Colonic mucosa (tissue), 4 donors: ENCODE data around the gene EXD2. TPM values are rescaled to one million over a fixed set of nuclear protein-coding genes. Genes with fewer than 3 reads are reported as not detected.

Experiments
- DNase-seq: peaks from one replicate; pipeline ENCODE4 v3.0.0-alpha.2; 2020
- H3K27ac ChIP-seq: fragments of 200-600 bp; one replicate; pipeline ENCODE4 v1.8.0; 2021
- H3K27me3 ChIP-seq: fragments of 200-600 bp; one replicate; pipeline ENCODE4 v1.8.0; 2021
- H3K36me3 ChIP-seq: fragments of 200-600 bp; one replicate; pipeline ENCODE4 v1.8.0; 2021
- H3K4me1 ChIP-seq: fragments of 200-600 bp; one replicate; pipeline ENCODE4 v1.8.0; 2021; ENCODE audit warnings: mild to moderate bottlenecking
- H3K4me3 ChIP-seq: fragments of 200-600 bp; one replicate; pipeline ENCODE4 v1.8.0; 2021
- H3K9ac ChIP-seq, 2 donors: one replicate each; pipeline ENCODE4 v1.7.0; 2013; ENCODE audit warnings: control low read depth in 2 of 2, low read depth in 2 of 2, low read length in 2 of 2
- H3K9me3 ChIP-seq: fragments of 200-600 bp; one replicate; pipeline ENCODE4 v1.8.0; 2021
- CTCF ChIP-seq: fragments of 200-600 bp; IDR thresholded peaks from one replicate; pipeline ENCODE4 v1.8.0; 2022; ENCODE audit warnings: antibody characterized with exemption, mild to moderate bottlenecking
- intact Hi-C: fragments of 100-400 bp; cut with DNase I; formaldehyde crosslinking; loops from one replicate; pipeline ENCODE4 v1.14.1; 2022
- total RNA-seq, 2 donors: library from RNA; stranded (reverse); fragmentation: NEBNext Ultra II Directional in 1 of 2; extraction: Animal tissue kit (Norgen Biotek cat#: 25700) in 1 of 2; gene quantifications; one replicate each; pipeline ENCODE4 v1.2.1, GENCODE V29; 2021
- donor health status: healthy.
- donor health status: DM: no; HTN: no; CAD: no.
- donor health status: DM: no; HTN: no; CAD: no.

Gene EXD2
- total RNA-seq, 2 donors from 2014 or later = 21.9 to 24.2 TPM

DNA sequence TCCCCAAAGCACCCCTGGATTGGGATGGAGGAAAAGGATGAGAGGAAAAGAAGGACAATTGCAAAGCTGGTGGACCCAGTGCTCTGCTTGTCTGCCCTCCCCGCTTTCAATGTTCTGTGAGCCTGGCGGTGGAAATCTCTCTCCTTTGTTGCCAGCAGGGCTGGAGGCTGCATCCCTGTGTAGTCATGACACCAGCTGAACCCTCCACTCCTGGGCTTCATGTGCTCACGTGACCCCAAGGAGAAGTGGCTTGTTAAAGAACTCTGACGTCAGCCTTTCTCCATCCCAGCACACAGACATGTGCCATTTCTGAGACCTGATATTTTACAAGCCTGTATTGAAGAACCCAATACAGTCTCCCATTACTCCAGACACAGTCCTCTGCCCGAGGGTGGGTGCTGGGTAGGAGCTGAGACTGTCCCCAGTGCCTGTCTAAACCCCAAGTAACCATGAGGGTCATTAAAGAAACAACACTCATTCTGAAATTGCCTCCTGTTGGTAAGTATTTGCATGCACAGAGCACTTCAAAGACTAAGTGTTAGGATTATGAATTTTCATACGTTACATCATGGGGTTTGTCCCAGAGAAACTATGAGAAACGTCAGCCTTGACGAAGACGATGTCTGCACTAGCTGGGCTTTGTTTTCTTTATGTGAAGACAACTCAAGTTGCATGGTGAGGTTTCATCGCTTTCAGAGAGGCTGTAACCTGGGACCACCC is 90.3 kb downstream of the EXD2 start:
- H3K9ac ChIP-seq = no peak overlapping the region
- intact Hi-C loops = no loop called here
- no peak overlapping the region for H3K27ac ChIP-seq
- no peaks in the 10 kb centered on the region for H3K9me3 ChIP-seq
- no peaks in the 10 kb centered on the region for H3K36me3 ChIP-seq
- H3K4me1 ChIP-seq = no peaks in the 10 kb centered on the region
- no peak for TF ChIP-seq CTCF
- H3K4me3 ChIP-seq = no peak overlapping the region
- H3K27me3 ChIP-seq = no peaks in the 10 kb centered on the region
- no peak for DNase-seq

GRCh38 chr14:69282448-69282847 is 91.2 kb downstream of the EXD2 start:
- H3K9me3 ChIP-seq = no peaks in the 10 kb centered on the region
- H3K27ac ChIP-seq = no peak overlapping the region
- intact Hi-C loops = no loop called here
- no peak for DNase-seq
- H3K27me3 ChIP-seq = no peaks in the 10 kb centered on the region
- H3K4me1 ChIP-seq = no peaks in the 10 kb centered on the region
- TF ChIP-seq CTCF = no peak
- no peak overlapping the region for H3K9ac ChIP-seq
- no peaks in the 10 kb centered on the region for H3K36me3 ChIP-seq
- no peak overlapping the region for H3K4me3 ChIP-seq

GRCh38 chr14:69284170-69284569 is 92.9 kb downstream of the EXD2 start:
- Histone ChIP-seq H3K27ac (no peak overlapping the region), H3K9me3 (no peaks in the 10 kb centered on the region), H3K4me1 (no peaks in the 10 kb centered on the region), H3K36me3 (no peaks in the 10 kb centered on the region), H3K9ac (no peak overlapping the region), H3K27me3 (no peaks in the 10 kb centered on the region), H3K4me3 (no peak overlapping the region)
- intact Hi-C loops = no loop called here
- TF ChIP-seq CTCF = no peak
- no peak for DNase-seq

- intact Hi-C loops = no loop called here
- no peak overlapping the region for H3K9ac ChIP-seq
- H3K4me1 ChIP-seq = no peaks in the 10 kb centered on the region
- no peaks in the 10 kb centered on the region for H3K36me3 ChIP-seq
- no peak overlapping the region for H3K4me3 ChIP-seq
- no peaks in the 10 kb centered on the region for H3K27me3 ChIP-seq
- DNase-seq = no peak
- TF ChIP-seq CTCF = no peak
- no peak overlapping the region for H3K27ac ChIP-seq
- no peaks in the 10 kb centered on the region for H3K9me3 ChIP-seq
Observed at GRCh38 chr14:69285661-69286255, 94.5 kb downstream of the EXD2 start.

GRCh38 chr14:69287098-69288010 is 96.1 kb downstream of the EXD2 start:
- Histone ChIP-seq H3K9me3 (no peaks in the 10 kb centered on the region), H3K9ac (no peak overlapping the region), H3K4me3 (no peak overlapping the region), H3K36me3 (no peaks in the 10 kb centered on the region), H3K4me1 (no peaks in the 10 kb centered on the region), H3K27ac (no peak overlapping the region), H3K27me3 (no peaks in the 10 kb centered on the region)
- DNase-seq = no peak
- intact Hi-C loops = no loop called here
- TF ChIP-seq CTCF = no peak
